ENCODE measurements around the gene CAB39.

CAB39 gene

DNA sequence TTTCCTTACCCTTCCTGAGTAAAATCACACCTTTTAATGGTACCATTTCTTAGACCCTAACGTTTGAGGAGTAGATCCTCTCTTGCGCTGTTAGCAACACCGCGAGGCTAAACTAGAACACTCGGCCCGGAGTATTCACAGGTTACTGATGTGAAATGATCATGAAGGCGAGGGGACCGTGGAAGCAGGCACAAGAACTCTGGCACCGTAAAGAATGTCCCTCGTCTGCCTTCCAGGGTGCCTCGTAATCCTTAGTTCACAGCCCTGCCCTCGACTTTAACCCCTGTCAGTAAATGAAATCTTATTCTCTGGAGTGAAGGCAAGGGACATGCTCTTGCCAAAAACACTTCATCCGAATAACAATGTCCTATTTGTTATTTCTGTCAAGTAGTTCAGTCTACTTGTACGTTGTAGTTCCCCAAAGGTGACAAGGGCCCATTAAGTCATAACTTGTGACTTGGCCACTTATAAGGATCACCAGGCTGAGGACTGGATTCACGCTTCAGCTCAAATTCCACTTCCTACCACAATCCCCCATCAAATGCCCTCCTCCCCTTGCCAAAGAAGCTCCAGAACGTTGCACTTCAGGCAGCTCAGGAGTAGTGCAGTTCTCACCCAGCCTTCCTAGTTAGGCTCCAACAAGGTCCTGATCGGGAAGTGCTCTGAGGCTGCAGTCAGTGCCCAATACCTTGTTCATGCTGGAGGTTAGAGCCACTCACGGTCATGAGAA is 108.8 kb downstream of the CAB39 start:
- ATAC-seq, result no peak
- no peak for TF ChIP-seq OSR1 (CRISPR knock-in tag; IDR thresholded peaks at IDR 0.05)
- no peak for TF ChIP-seq ZFP30 (CRISPR knock-in tag; IDR thresholded peaks at IDR 0.05)
- no peak for TF ChIP-seq ISL1 (CRISPR knock-in tag; IDR thresholded peaks at IDR 0.05)
- no peak for TF ChIP-seq ZNF8 (CRISPR knock-in tag; IDR thresholded peaks at IDR 0.05)
- TF ChIP-seq, protein P1, sequence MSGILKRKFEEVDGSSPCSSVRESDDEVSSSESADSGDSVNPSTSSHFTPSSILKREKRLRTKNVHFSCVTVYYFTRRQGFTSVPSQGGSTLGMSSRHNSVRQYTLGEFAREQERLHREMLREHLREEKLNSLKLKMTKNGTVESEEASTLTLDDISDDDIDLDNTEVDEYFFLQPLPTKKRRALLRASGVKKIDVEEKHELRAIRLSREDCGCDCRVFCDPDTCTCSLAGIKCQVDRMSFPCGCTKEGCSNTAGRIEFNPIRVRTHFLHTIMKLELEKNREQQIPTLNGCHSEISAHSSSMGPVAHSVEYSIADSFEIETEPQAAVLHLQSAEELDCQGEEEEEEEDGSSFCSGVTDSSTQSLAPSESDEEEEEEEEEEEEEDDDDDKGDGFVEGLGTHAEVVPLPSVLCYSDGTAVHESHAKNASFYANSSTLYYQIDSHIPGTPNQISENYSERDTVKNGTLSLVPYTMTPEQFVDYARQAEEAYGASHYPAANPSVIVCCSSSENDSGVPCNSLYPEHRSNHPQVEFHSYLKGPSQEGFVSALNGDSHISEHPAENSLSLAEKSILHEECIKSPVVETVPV (CRISPR knock-in tag; IDR thresholded peaks at IDR 0.05), result no peak
- TF ChIP-seq CSDC2 (CRISPR knock-in tag; IDR thresholded peaks at IDR 0.05), result no peak
- no peak for TF ChIP-seq PPARA (CRISPR knock-in tag; IDR thresholded peaks at IDR 0.05; ENCODE audit: borderline replicate concordance)
- TF ChIP-seq, protein P2, sequence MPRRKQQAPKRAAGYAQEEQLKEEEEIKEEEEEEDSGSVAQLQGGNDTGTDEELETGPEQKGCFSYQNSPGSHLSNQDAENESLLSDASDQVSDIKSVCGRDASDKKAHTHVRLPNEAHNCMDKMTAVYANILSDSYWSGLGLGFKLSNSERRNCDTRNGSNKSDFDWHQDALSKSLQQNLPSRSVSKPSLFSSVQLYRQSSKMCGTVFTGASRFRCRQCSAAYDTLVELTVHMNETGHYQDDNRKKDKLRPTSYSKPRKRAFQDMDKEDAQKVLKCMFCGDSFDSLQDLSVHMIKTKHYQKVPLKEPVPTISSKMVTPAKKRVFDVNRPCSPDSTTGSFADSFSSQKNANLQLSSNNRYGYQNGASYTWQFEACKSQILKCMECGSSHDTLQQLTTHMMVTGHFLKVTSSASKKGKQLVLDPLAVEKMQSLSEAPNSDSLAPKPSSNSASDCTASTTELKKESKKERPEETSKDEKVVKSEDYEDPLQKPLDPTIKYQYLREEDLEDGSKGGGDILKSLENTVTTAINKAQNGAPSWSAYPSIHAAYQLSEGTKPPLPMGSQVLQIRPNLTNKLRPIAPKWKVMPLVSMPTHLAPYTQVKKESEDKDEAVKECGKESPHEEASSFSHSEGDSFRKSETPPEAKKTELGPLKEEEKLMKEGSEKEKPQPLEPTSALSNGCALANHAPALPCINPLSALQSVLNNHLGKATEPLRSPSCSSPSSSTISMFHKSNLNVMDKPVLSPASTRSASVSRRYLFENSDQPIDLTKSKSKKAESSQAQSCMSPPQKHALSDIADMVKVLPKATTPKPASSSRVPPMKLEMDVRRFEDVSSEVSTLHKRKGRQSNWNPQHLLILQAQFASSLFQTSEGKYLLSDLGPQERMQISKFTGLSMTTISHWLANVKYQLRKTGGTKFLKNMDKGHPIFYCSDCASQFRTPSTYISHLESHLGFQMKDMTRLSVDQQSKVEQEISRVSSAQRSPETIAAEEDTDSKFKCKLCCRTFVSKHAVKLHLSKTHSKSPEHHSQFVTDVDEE (CRISPR knock-in tag; IDR thresholded peaks at IDR 0.05), result no peak

- no peak for ATAC-seq
Measured at GRCh38 chr2:230821991-230822520, 109.4 kb downstream of the CAB39 start.

DNA sequence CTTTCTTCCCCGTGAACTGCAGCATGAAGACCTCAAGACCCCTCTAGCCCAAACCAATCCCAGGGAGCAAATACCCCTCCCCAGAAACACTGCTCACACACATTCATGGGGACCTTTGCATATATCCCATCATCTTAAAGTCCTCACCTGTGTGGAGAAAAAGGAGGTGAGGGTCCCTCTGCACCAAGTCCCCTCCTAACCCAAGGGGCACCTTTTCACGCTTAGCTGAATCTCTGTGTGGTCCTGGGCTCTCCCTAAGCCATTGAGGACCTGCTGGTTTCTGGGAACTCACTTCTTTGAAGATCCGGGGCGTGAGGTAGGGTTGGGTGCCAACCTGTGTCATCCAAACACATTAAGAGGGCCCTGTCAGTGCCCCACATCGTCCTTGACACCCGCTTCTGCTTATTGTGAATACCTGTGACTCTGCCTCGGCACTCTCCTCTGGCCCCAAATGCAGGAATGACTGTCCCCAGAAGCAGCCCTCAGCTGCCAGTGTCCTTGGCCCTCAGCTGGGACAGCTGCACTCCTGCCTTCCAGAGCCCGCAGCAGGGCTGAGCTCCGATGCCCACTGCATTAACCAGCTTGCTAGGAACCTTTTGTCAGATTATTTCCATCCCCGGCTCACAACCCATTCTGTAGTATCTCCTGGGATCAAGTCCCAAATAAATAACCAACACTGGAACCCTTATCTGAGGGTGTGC is 110.8 kb downstream of the CAB39 start:
- TF ChIP-seq ZFP3 (CRISPR knock-in tag; IDR thresholded peaks at IDR 0.05) (no peak), BACH2 (CRISPR knock-in tag; IDR thresholded peaks at IDR 0.05; ENCODE audit: borderline replicate concordance) (no peak), PPARA (CRISPR knock-in tag; IDR thresholded peaks at IDR 0.05; ENCODE audit: borderline replicate concordance) (no peak), ESRRG (CRISPR knock-in tag; IDR thresholded peaks at IDR 0.05) (no peak), OSR1 (CRISPR knock-in tag; IDR thresholded peaks at IDR 0.05) (no peak), ZC3H10 (CRISPR knock-in tag; IDR thresholded peaks at IDR 0.05) (no peak)
- peak; percentile 11; the same call in 2 of the 3 replicates for ATAC-seq

More at GRCh38 chr2:230821991-230822520, 109.4 kb downstream of the CAB39 start:
- no peak for TF ChIP-seq OSR1 (CRISPR knock-in tag; IDR thresholded peaks at IDR 0.05)
- no peak for TF ChIP-seq BACH2 (CRISPR knock-in tag; IDR thresholded peaks at IDR 0.05; ENCODE audit: borderline replicate concordance)
- no peak for TF ChIP-seq ESRRG (CRISPR knock-in tag; IDR thresholded peaks at IDR 0.05)
- TF ChIP-seq TOX (CRISPR knock-in tag; IDR thresholded peaks at IDR 0.05; ENCODE audit: borderline replicate concordance), result no peak
- TF ChIP-seq, protein P3, sequence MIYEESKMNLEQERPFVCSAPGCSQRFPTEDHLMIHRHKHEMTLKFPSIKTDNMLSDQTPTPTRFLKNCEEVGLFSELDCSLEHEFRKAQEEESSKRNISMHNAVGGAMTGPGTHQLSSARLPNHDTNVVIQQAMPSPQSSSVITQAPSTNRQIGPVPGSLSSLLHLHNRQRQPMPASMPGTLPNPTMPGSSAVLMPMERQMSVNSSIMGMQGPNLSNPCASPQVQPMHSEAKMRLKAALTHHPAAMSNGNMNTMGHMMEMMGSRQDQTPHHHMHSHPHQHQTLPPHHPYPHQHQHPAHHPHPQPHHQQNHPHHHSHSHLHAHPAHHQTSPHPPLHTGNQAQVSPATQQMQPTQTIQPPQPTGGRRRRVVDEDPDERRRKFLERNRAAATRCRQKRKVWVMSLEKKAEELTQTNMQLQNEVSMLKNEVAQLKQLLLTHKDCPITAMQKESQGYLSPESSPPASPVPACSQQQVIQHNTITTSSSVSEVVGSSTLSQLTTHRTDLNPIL (CRISPR knock-in tag; IDR thresholded peaks at IDR 0.05; ENCODE audit: low read depth), result no peak
- no peak for TF ChIP-seq RARB (CRISPR knock-in tag; IDR thresholded peaks at IDR 0.05)
- no peak for TF ChIP-seq SNAI2 (CRISPR knock-in tag; IDR thresholded peaks at IDR 0.05)
- no peak for TF ChIP-seq ZFP30 (CRISPR knock-in tag; IDR thresholded peaks at IDR 0.05)
- TF ChIP-seq, protein P4, sequence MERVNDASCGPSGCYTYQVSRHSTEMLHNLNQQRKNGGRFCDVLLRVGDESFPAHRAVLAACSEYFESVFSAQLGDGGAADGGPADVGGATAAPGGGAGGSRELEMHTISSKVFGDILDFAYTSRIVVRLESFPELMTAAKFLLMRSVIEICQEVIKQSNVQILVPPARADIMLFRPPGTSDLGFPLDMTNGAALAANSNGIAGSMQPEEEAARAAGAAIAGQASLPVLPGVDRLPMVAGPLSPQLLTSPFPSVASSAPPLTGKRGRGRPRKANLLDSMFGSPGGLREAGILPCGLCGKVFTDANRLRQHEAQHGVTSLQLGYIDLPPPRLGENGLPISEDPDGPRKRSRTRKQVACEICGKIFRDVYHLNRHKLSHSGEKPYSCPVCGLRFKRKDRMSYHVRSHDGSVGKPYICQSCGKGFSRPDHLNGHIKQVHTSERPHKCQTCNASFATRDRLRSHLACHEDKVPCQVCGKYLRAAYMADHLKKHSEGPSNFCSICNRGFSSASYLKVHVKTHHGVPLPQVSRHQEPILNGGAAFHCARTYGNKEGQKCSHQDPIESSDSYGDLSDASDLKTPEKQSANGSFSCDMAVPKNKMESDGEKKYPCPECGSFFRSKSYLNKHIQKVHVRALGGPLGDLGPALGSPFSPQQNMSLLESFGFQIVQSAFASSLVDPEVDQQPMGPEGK (CRISPR knock-in tag; IDR thresholded peaks at IDR 0.05; ENCODE audit: borderline replicate concordance), result no peak
- TF ChIP-seq, protein P5, sequence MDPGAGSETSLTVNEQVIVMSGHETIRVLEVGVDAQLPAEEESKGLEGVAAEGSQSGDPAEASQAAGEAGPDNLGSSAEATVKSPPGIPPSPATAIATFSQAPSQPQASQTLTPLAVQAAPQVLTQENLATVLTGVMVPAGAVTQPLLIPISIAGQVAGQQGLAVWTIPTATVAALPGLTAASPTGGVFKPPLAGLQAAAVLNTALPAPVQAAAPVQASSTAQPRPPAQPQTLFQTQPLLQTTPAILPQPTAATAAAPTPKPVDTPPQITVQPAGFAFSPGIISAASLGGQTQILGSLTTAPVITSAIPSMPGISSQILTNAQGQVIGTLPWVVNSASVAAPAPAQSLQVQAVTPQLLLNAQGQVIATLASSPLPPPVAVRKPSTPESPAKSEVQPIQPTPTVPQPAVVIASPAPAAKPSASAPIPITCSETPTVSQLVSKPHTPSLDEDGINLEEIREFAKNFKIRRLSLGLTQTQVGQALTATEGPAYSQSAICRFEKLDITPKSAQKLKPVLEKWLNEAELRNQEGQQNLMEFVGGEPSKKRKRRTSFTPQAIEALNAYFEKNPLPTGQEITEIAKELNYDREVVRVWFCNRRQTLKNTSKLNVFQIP (CRISPR knock-in tag; IDR thresholded peaks at IDR 0.05; ENCODE audit: borderline replicate concordance, low read depth), result no peak
- no peak for TF ChIP-seq PPARA (CRISPR knock-in tag; IDR thresholded peaks at IDR 0.05; ENCODE audit: borderline replicate concordance)
- TF ChIP-seq ZNF8 (CRISPR knock-in tag; IDR thresholded peaks at IDR 0.05), result no peak
- no peak for TF ChIP-seq ZC3H10 (CRISPR knock-in tag; IDR thresholded peaks at IDR 0.05)

All from SK-N-SH treated with all-trans-retinoic acid at 6 μM for 48 hours (cell line).